ENCODE measurements around the gene DPP10.

- TF ChIP-seq CTCF (IDR thresholded peaks at IDR 0.05; ENCODE audit: borderline replicate concordance, extremely low read depth, low read length, poor library complexity, severe bottlenecking) (no peak), EZH2 (IDR thresholded peaks at IDR 0.05; ENCODE audit: borderline replicate concordance, low read depth, low read length, severe bottlenecking) (no peak)
Observed at GRCh38 chr2:115580784-115581183, 1138.3 kb downstream of the DPP10 start.

Measured in DND-41 (cell line).